HepG2 (cell line): ENCODE results near the gene CEP128. TPM values are rescaled to one million over a fixed set of nuclear protein-coding genes. Genes with fewer than 3 reads are reported as not detected.
A peak's percentile ranks its signal among the peaks of the same experiment; 100 is the strongest.

Experiments
- ATAC-seq: fragments of 200-7000 bp; cut with Tn5 transposase; 3 replicates; pipeline ENCODE4 v1.9.1; 2020; ENCODE audit warnings: mild to moderate bottlenecking, moderate library complexity
- BruUV-seq: library from RNA; stranded (reverse); fragments of 400-500 nt; replicated peaks from 2 replicates; lab custom pipeline; 2021; lab: Mats Ljungman, UMichigan
- CTCF ChIA-PET: fragments of 300-600 bp; formaldehyde crosslinking; extraction: SDS; loops from one replicate; lab custom pipeline; 2021; ENCODE audit warnings: low total read pairs, inconsistent platforms, low intra/inter-chr PET ratio; lab: Yijun Ruan, JAX
- POLR2A ChIA-PET: fragments of 350-600 bp; sonication (Branson Sonifier 250); formaldehyde crosslinking; loops from one replicate; lab custom pipeline; 2020; ENCODE audit warnings: antibody characterized with exemption, inconsistent platforms; lab: Yijun Ruan, JAX
- DNase-seq: peaks from one replicate; pipeline ENCODE4 v3.0.0-alpha.2; 2015; ENCODE audit warnings: low spot score
- FAIRE-seq: peaks from 3 replicates; lab custom pipeline; 2011; peaks lifted over from hg19 to GRCh38; lab: Jason Lieb, UNC
- H2AFZ ChIP-seq: one replicate; pipeline ENCODE4 v1.6.1; 2011; ENCODE audit warnings: low read length, inconsistent platforms
- H3K27ac ChIP-seq: fragments of 300-600 bp; 3 replicates; pipeline ENCODE4 v1.8.0; 2011; ENCODE audit warnings: mixed run types, mild to moderate bottlenecking, mixed read lengths, low read length, inconsistent platforms; ENCODE audit not compliant: insufficient read depth; ENCODE audit errors: extremely low read length
- H3K27me3 ChIP-seq, 2 experiments: fragments of 200-600 bp in 1 of 2; 2 replicates in 1 of 2; 3 replicates in 1 of 2; pipeline versions ENCODE4 v1.6.0 to v1.8.0; 2011; ENCODE audit warnings: low read length in 2 of 2, mild to moderate bottlenecking in 2 of 2, moderate library complexity in 2 of 2, inconsistent platforms in 1 of 2; ENCODE audit not compliant: insufficient read depth in 2 of 2, control insufficient read depth in 1 of 2
- H3K36me3 ChIP-seq, 2 experiments: fragments of 200-600 bp in 1 of 2; replicated peaks in 1 of 2; 2 replicates in 1 of 2; 3 replicates in 1 of 2; pipeline versions ENCODE4 v1.5.1 to v1.8.0; 2011; ENCODE audit warnings: low read length in 2 of 2, inconsistent platforms in 1 of 2; ENCODE audit not compliant: insufficient read depth in 2 of 2, control insufficient read depth in 1 of 2
- H3K4me1 ChIP-seq: 2 replicates; pipeline ENCODE4 v1.5.1; 2012; ENCODE audit warnings: low read length, inconsistent platforms; ENCODE audit not compliant: insufficient read depth
- H3K4me2 ChIP-seq: 2 replicates; pipeline ENCODE4 v1.6.0; 2011; ENCODE audit warnings: low read depth, low read length, inconsistent platforms
- H3K4me3 ChIP-seq, 3 experiments: fragments of 200-600 bp in 1 of 3; sonication (generic), shearing (Covaris generic) in 1 of 3; replicated peaks in 1 of 3; 2 replicates each; pipeline ENCODE4 v1.5.1; 2011 to 2016; ENCODE audit warnings: low read length in 3 of 3, inconsistent platforms in 2 of 3, low read depth in 2 of 3, mild to moderate bottlenecking in 2 of 3, control low read depth in 1 of 3, mixed read lengths in 1 of 3; ENCODE audit not compliant: insufficient read depth in 1 of 3
- H3K79me2 ChIP-seq: one replicate; pipeline ENCODE4 v1.6.1; 2011; ENCODE audit warnings: low read length, inconsistent platforms; ENCODE audit not compliant: insufficient read depth
- H3K9ac ChIP-seq: 2 replicates; pipeline ENCODE4 v1.6.0; 2011; ENCODE audit warnings: mild to moderate bottlenecking, low read depth, low read length, inconsistent platforms; ENCODE audit not compliant: insufficient read depth
- H3K9me3 ChIP-seq: 2 replicates; pipeline ENCODE4 v1.5.1; 2012; ENCODE audit warnings: mild to moderate bottlenecking, low read length
- H4K20me1 ChIP-seq: 2 replicates; pipeline ENCODE4 v1.6.0; 2011; ENCODE audit warnings: inconsistent platforms, mild to moderate bottlenecking, low read length, moderate library complexity; ENCODE audit not compliant: insufficient read depth
- CBX5 ChIP-seq: sonication (generic); formaldehyde crosslinking; IDR thresholded peaks from 2 replicates; pipeline ENCODE4 v1.4.0; 2020; ENCODE audit warnings: missing genetic modification reagents, borderline replicate concordance
- XRCC5 ChIP-seq: fragments of 200-400 bp; formaldehyde crosslinking; optimal IDR thresholded peaks from 2 replicates; pipeline ENCODE3; 2017; ENCODE audit warnings: mild to moderate bottlenecking, low read length
- WGBS: methylation state at CpG from one replicate; pipeline ENCODE4 v1.1.6; 2017; ENCODE audit warnings: low lambda C conversion rate; 5-methylcytosine and 5-hydroxymethylcytosine counted together
- in situ Hi-C: cut with HindIII; loops from 2 replicates; pipeline ENCODE4 v1.10.0; 2017; ENCODE audit warnings: low pct_unique_long_range_greater_than_20kb; ENCODE audit not compliant: extremely low pct_ligation_motif_present
- intact Hi-C: fragments of 100-400 bp; cut with micrococcal nuclease; formaldehyde crosslinking; loops from one replicate; pipeline ENCODE4 v1.10.0; 2022; ENCODE audit not compliant: unreplicated experiment
- polyA plus RNA-seq, 8 experiments: library from polyadenylated mRNA; depleted of rRNA in 3 of 8; stranded (reverse) in 7 of 8; unstranded in 1 of 8; fragments of >200 nt; fragmentation: Illumina TruSeq in 4 of 8; extraction: Trizol in 4 of 8; gene quantifications; 2 replicates each; pipeline versions ENCODE4 v1.2.1 to v1.2.3, GENCODE V29; 2011 to 2016; ENCODE audit warnings: low read depth in 4 of 8, missing spikeins in 1 of 8, mixed read lengths in 1 of 8; ENCODE audit not compliant: insufficient read depth in 1 of 8
- total RNA-seq, 5 experiments: library from RNA; depleted of rRNA; stranded (reverse); fragments of >200 nt; fragmentation: Illumina TruSeq; extraction: Trizol; gene quantifications; 2 replicates each; pipeline ENCODE4 v1.2.3, GENCODE V29; 2016; ENCODE audit warnings: low read depth in 1 of 5
- TF ChIP-seq, protein P1 (sequence below): sonication (generic); formaldehyde crosslinking; IDR thresholded peaks from 2 replicates; pipeline ENCODE4 v1.5.0; 2020; ENCODE audit warnings: missing genetic modification reagents
- TF ChIP-seq, protein P2 (sequence below): sonication (generic); formaldehyde crosslinking; IDR thresholded peaks from 2 replicates; pipeline ENCODE4 v1.5.0; 2020; ENCODE audit warnings: mild to moderate bottlenecking, missing genetic modification reagents, moderate library complexity

CEP128 gene
- total and polyA plus RNA-seq, 2 of the 13 experiments (the other 11 are each of a cell fraction or from before 2014, with no cell fraction given), result 1.3 to 7.5 TPM

GRCh38 chr14:80927083-80927989 is 14.2 kb downstream of the CEP128 start:
- BruUV-seq, result no TSS peak
- Histone ChIP-seq H3K79me2 (no peaks in the 10 kb centered on the region), H3K4me2 (no peak overlapping the region), H2AFZ (no peak overlapping the region), H3K27me3 (no peaks in the 10 kb centered on the region), H3K9ac (no peak overlapping the region), H3K27ac (no peak overlapping the region), H3K4me3 (no peak overlapping the region), H3K36me3 (no peaks in the 10 kb centered on the region), H4K20me1 (no peaks in the 10 kb centered on the region), H3K4me1 (no peaks in the 10 kb centered on the region), H3K9me3 (no peaks in the 10 kb centered on the region)
- FAIRE-seq (no peak), ATAC-seq (peak; percentile 64), DNase-seq (no peak)
- in situ Hi-C loops, result no loop called here
- ChIA-PET POLR2A (no interaction called here), CTCF (no interaction called here)
- 95% methylated on average over 7 of the region's 8 CpGs for WGBS
- intact Hi-C loops, result no loop called here
- TF ChIP-seq XRCC5, result no peak
- TF ChIP-seq, protein P1, sequence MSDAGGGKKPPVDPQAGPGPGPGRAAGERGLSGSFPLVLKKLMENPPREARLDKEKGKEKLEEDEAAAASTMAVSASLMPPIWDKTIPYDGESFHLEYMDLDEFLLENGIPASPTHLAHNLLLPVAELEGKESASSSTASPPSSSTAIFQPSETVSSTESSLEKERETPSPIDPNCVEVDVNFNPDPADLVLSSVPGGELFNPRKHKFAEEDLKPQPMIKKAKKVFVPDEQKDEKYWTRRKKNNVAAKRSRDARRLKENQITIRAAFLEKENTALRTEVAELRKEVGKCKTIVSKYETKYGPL (CRISPR knock-in tag), result no peak
- TF ChIP-seq CBX5 (CRISPR knock-in tag), result no peak
- TF ChIP-seq, protein P2, sequence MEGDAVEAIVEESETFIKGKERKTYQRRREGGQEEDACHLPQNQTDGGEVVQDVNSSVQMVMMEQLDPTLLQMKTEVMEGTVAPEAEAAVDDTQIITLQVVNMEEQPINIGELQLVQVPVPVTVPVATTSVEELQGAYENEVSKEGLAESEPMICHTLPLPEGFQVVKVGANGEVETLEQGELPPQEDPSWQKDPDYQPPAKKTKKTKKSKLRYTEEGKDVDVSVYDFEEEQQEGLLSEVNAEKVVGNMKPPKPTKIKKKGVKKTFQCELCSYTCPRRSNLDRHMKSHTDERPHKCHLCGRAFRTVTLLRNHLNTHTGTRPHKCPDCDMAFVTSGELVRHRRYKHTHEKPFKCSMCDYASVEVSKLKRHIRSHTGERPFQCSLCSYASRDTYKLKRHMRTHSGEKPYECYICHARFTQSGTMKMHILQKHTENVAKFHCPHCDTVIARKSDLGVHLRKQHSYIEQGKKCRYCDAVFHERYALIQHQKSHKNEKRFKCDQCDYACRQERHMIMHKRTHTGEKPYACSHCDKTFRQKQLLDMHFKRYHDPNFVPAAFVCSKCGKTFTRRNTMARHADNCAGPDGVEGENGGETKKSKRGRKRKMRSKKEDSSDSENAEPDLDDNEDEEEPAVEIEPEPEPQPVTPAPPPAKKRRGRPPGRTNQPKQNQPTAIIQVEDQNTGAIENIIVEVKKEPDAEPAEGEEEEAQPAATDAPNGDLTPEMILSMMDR (CRISPR knock-in tag), result 0 out of 2 replicates have a peak, but pooled peaks have one; percentile 5
- TF ChIP-seq, all 625 proteins: peak for 1
